Right renal pelvis (tissue), 4 donors: Measurements from ENCODE around the gene OR6C68. TPM values are rescaled to one million over a fixed set of nuclear protein-coding genes. Genes with fewer than 3 reads are reported as not detected.

Experiments used
- polyA plus RNA-seq, 4 donors: library from polyadenylated mRNA; unstranded; fragments of 120-200 nt; gene quantifications; one replicate each; pipeline ENCODE4 v1.2.1, GENCODE V29; 2013; ENCODE audit not compliant: insufficient read length in 4 of 4

OR6C68 gene
- polyA plus RNA-seq, 4 donors = not detected

Other genes starting within 250 kb of the OR6C68 start
- gene OR6C74, start 247.8 kb upstream of the OR6C68 start, polyA plus RNA-seq = not detected
- gene OR6C6, start 195.8 kb upstream of the OR6C68 start, polyA plus RNA-seq = under 1 TPM in 1 of 4 donors, not detected in 3; 0.04 TPM
- not detected for gene OR6C1, start 178.0 kb upstream of the OR6C68 start, polyA plus RNA-seq
- not detected for gene OR6C3, start 161.6 kb upstream of the OR6C68 start, polyA plus RNA-seq
- gene OR6C75, start 129.4 kb upstream of the OR6C68 start, polyA plus RNA-seq = under 1 TPM in 1 of 4 donors, not detected in 3; 0.03 TPM
- gene OR6C65, start 91.8 kb upstream of the OR6C68 start, polyA plus RNA-seq = not detected
- gene OR6C76, start 66.1 kb upstream of the OR6C68 start, polyA plus RNA-seq = not detected
- not detected for gene OR6C2, start 48.3 kb upstream of the OR6C68 start, polyA plus RNA-seq
- gene OR6C70, start 22.2 kb upstream of the OR6C68 start, polyA plus RNA-seq = not detected
- gene OR6C4, start 57.2 kb downstream of the OR6C68 start, polyA plus RNA-seq = under 1 TPM in 1 of 4 donors, not detected in 3; 0.01 TPM
- under 1 TPM in 1 of 4 donors, not detected in 3; 0.04 TPM for gene OR2AP1, start 80.1 kb downstream of the OR6C68 start, polyA plus RNA-seq
- not detected for gene OR10P1, start 144.5 kb downstream of the OR6C68 start, polyA plus RNA-seq
- gene ITGA7, start 215.5 kb downstream of the OR6C68 start, polyA plus RNA-seq = 10 to 100 TPM; 24.3 to 41.0 (median 29.2) TPM
- 100 to 1,000 TPM; 103 to 140 (median 113) TPM for gene BLOC1S1, start 223.7 kb downstream of the OR6C68 start, polyA plus RNA-seq
- gene RDH5, start 228.0 kb downstream of the OR6C68 start, polyA plus RNA-seq = 10 to 100 TPM; 21.5 to 29.6 (median 24.7) TPM
- 100 to 1,000 TPM; 674 to 736 (median 700) TPM for gene CD63, start 236.6 kb downstream of the OR6C68 start, polyA plus RNA-seq